ENCODE data around the gene LMCD1.
A peak's percentile ranks its signal among the peaks of the same experiment; 100 is the strongest.

The LMCD1 gene

DNA sequence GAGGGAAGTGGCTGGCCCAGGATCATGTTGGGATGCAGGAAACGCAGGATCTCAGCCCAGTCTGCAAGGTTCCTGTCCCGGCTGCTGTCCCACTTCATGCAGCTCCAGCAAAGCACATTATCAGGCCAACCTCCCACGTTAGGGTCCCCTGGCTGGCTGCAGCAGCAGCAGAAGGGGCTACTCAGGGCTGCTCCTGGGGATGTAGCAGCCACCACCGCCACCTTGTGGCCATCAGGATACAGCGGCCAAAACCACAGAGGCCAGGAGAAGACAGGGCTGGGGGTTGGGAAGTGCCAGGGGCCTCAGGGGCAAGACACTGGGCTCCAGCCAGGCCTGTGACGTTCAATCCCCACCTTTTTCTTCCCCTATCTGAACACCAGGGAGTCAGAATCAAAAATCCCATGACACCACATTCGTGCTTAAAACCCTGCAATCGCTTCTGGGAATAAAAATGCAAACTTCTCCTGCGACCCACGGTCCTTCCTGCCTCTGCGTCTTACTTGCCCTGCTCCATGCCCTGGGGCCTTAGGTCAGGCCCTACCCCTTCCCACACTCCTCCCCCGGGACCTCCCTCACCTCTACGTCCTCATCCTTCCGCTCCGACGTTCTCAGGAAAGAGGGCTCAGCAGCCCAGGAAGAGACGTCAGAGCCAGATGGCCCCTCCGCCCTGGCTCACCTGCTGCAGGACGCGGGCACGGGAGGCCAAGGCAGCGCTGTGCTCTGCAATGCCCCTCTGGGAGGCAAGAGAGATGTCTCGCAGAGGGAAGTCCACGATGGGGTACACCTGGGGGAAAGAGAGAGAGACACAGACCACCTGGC is 121.5 kb downstream of the LMCD1 start:
- DNase-seq (ENCODE audit: low spot score), result peak; percentile 92

DNA sequence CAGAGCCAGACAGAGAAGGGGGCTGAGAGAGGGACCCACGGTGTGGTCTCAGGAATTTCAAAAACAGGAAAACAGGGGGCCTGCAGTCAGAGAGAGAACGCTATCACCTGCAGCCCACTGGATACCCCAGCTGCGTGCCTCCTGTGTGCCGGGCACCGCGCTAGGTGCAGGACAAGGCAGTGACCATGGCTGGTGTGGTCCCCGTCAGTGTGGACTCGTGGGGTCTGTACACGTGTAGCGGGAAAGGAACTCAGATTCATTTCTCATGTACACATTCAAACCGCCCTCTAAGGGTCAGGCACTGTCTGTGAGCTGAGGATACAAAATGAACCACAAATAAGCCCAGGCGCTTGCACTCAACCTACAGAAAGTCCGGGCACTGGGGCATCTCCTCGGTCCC is 122.1 kb downstream of the LMCD1 start:
- DNase-seq (ENCODE audit: low spot score), result no peak

All from HuH-7.5 (cell line).